GM12892 (cell line): ENCODE results near the gene STEAP1B.

Experiments used
- DNase-seq: peaks from one replicate; pipeline ENCODE4 v3.0.0; 2011; ENCODE audit not compliant: insufficient read length
- FAIRE-seq: peaks from 2 replicates; lab custom pipeline; 2011; peaks lifted over from hg19 to GRCh38; lab: Jason Lieb, UNC
- POLR2A ChIP-seq: IDR thresholded peaks from 2 replicates; pipeline ENCODE4 v1.6.1; 2011; ENCODE audit warnings: low read depth, low read length, control low read depth
- POLR2AphosphoS5 ChIP-seq: IDR thresholded peaks from 2 replicates; pipeline ENCODE4 v1.6.1; 2011; ENCODE audit warnings: low read depth, low read length, control low read depth
- TAF1 ChIP-seq: IDR thresholded peaks from 2 replicates; pipeline ENCODE4 v1.6.1; 2011; ENCODE audit warnings: low read depth, mild to moderate bottlenecking, control low read depth, low read length, borderline replicate concordance

STEAP1B gene

GRCh38 chr7:22430457-22430856 lies 69.5 kb downstream of the STEAP1B start:
- DNase-seq: no peak
- FAIRE-seq: no peak
- TF ChIP-seq POLR2AphosphoS5 (no peak), POLR2A (no peak), TAF1 (no peak)

GRCh38 chr7:22429386-22429785 lies 70.6 kb downstream of the STEAP1B start:
- DNase-seq (no peak), FAIRE-seq (no peak)
- TF ChIP-seq TAF1 (no peak), POLR2AphosphoS5 (no peak), POLR2A (no peak)

GRCh38 chr7:22427855-22428254 lies 72.1 kb downstream of the STEAP1B start:
- TF ChIP-seq POLR2A (no peak), TAF1 (no peak), POLR2AphosphoS5 (no peak)
- FAIRE-seq: no peak

DNA sequence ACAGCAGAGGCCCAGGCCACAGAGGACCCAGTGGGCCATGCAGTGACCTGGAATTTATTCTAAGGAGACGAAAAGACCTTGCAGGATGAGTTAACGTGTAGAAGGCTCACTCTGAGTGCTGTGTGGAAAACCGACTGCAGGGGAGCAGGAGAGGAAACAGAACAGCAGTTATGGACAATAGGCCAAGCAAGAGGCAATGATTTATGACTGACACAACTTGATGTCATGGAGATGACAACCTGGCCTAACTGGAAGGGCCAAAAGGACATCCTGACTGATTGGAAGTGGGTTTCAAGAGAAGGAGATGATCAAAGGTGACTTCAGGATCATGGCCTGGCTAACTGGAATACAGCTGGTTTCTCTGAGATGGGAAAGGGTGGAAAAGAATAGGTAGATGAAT lies 72.9 kb downstream of the STEAP1B start:
- no peak for TF ChIP-seq POLR2A
- TF ChIP-seq TAF1: no peak
- no peak for TF ChIP-seq POLR2AphosphoS5
- FAIRE-seq (peak; percentile 73), DNase-seq (no peak)

More at GRCh38 chr7:22427855-22428254, 72.1 kb downstream of the STEAP1B start:
- DNase-seq: no peak

GRCh38 chr7:22426463-22427094 lies 73.4 kb downstream of the STEAP1B start:
- DNase-seq (no peak), FAIRE-seq (peak; percentile 89)
- TF ChIP-seq TAF1: no peak
- TF ChIP-seq POLR2AphosphoS5: no peak
- TF ChIP-seq POLR2A: no peak

DNA sequence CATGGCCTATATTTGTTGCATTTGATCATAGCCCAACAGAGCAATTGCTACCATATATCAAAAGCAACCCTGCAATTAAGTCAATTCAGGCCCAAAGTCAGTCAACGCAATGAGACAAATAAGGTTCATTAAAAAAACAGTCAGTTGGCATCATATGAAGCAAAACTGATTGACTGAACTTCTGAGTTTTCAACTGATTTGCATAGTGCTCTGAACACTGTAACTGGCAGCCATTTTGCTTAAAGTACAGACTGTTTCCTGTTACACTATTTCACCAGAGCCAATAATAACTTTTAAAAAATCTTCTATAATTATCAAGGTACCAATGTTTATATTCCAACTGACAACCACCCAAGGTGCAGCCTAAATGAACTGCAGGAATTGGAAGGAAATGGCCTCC lies 74.6 kb downstream of the STEAP1B start:
- TF ChIP-seq TAF1 (no peak), POLR2A (no peak)
- DNase-seq: no peak
- FAIRE-seq: peak; percentile 46

DNA sequence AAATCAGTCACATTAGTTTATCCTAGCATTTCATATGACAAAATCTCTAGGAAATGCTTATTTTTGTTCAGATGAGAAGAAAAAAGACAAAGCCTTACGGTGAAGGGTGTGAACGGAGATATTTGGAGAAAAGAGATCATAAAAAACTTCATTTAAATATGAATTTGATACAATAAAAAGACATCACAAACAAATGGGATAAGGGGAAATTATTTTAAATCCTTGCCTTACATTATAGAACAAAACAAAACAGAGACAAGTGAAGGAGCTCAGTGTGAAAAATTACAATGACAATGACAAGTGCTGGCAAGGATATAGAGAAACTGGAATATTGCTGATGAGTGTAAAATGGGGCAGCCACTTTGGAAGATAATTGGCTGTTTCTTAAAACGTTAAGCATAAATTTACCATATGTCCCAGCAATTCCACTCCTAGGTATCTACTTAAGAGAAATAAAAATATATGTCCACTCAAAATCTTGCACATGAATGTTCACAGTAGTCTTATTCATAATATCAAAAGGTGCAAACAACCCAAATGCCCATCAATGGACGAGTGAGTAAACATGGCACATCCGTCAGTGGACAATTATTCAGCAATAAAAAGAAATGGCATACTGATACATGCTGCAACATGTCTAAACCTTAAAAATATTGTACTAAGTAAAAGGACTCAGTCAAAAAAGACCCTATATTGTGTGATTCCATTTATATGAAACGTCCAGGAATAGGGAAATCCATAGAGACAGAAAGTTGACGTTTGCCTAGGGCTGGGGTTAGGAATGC lies 77.0 kb downstream of the STEAP1B start:
- TF ChIP-seq POLR2A (no peak), POLR2AphosphoS5 (no peak), TAF1 (no peak)
- FAIRE-seq (peak; percentile 42), DNase-seq (no peak)

- FAIRE-seq: no peak
- no peak for DNase-seq
- TF ChIP-seq TAF1 (no peak), POLR2AphosphoS5 (no peak), POLR2A (no peak)
Measured at GRCh38 chr7:22420973-22421635, 78.9 kb downstream of the STEAP1B start.

DNA sequence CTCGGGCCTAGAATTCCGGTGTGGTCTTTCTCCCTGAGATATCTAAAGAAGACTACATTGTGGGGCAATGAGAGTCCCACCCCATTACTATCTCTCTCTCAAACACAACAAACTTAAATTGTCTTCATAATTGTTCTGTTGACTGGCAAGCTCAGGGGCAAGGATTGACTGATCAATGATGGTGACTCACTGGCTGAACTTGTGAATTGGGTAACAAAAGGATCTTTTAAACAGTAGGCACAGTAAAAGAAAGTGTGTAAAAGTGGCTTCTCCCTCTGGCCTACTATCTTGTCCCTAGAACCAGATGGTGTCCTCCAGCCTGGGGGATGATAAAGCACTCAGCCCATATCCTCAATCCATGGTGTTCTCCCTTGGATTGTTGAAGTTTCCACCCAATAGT lies 80.0 kb downstream of the STEAP1B start:
- no peak for FAIRE-seq
- no peak for DNase-seq
- no peak for TF ChIP-seq TAF1
- TF ChIP-seq POLR2A: no peak
- no peak for TF ChIP-seq POLR2AphosphoS5

DNA sequence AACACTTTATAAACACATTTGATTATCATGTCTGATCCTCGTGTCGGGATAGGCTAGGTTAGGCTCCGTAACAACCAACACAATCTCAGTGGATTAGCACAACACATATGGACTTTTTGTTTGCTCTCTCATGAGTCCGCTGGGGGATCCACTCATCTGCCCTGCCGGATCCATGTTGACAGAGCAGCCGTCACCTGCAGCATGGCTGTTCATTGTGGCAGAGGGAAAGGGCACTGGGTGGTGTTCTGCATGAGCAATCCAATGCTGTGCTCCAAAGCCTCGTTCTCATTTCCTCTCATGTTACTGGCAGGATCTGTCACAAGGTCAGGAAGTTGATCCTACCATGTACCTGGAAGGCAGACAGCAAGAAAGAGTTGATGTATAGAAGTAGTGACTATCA lies 80.5 kb downstream of the STEAP1B start:
- FAIRE-seq (no peak), DNase-seq (no peak)
- TF ChIP-seq POLR2A: no peak
- no peak for TF ChIP-seq TAF1
- TF ChIP-seq POLR2AphosphoS5: no peak

GRCh38 chr7:22418251-22419046 lies 81.5 kb downstream of the STEAP1B start:
- no peak for DNase-seq
- FAIRE-seq: no peak
- TF ChIP-seq POLR2AphosphoS5: no peak
- TF ChIP-seq TAF1: no peak
- TF ChIP-seq POLR2A: no peak
